Measurements from ENCODE around the gene USP54.

GRCh38 chr10:73494213-73494612 lies 96.9 kb downstream of the USP54 start:
- TF ChIP-seq CTCF (IDR thresholded peaks at IDR 0.05) (no peak), POLR2A (IDR thresholded peaks at IDR 0.05) (no peak)

Data from testis (tissue), 2 donors.